H1 (cell line): Measurements from ENCODE around the gene DESI1. TPM values are rescaled to one million over a fixed set of nuclear protein-coding genes. Genes with fewer than 3 reads are reported as not detected.

Experiments
- CTCF ChIA-PET: fragments of 300-600 bp; sonication (Branson Sonifier 250); formaldehyde crosslinking; loops from one replicate; lab custom pipeline; 2021; ENCODE audit not compliant: partially characterized antibody; lab: Charles Lee
- POLR2A ChIA-PET: fragments of 300-600 bp; sonication (Branson Sonifier 250); formaldehyde crosslinking; loops from one replicate; lab custom pipeline; 2021; ENCODE audit warnings: inconsistent platforms; ENCODE audit not compliant: partially characterized antibody; lab: Charles Lee
- DNase-seq, 2 experiments: peaks; one replicate each; pipeline versions ENCODE4 v3.0.0 to v3.0.0-alpha.2; 2010 to 2022; ENCODE audit warnings: low spot score in 2 of 2, low read depth in 1 of 2, mixed read lengths in 1 of 2
- FAIRE-seq: peaks from 2 replicates; lab custom pipeline; 2011; peaks lifted over from hg19 to GRCh38; lab: Jason Lieb, UNC
- H2AFZ ChIP-seq: 2 replicates; pipeline ENCODE4 v1.8.1; 2012; ENCODE audit warnings: low read length, inconsistent platforms
- H2AK5ac ChIP-seq: 2 replicates; pipeline ENCODE4 v1.6.1; 2013; ENCODE audit warnings: low read depth, low read length
- H2BK120ac ChIP-seq: replicated peaks from 2 replicates; pipeline ENCODE3; 2013; ENCODE audit warnings: low read depth, low read length, inconsistent platforms
- H2BK12ac ChIP-seq: 2 replicates; pipeline ENCODE4 v1.6.1; 2013; ENCODE audit warnings: low read depth, low read length
- H2BK15ac ChIP-seq: 2 replicates; pipeline ENCODE4 v1.6.1; 2013; ENCODE audit warnings: low read length
- H2BK20ac ChIP-seq: 2 replicates; pipeline ENCODE4 v1.6.1; 2013; ENCODE audit warnings: low read length
- H2BK5ac ChIP-seq: 2 replicates; pipeline ENCODE4 v1.6.1; 2013; ENCODE audit warnings: low read depth, low read length
- H3K14ac ChIP-seq: 2 replicates; pipeline ENCODE4 v1.6.1; 2013; ENCODE audit warnings: inconsistent platforms; ENCODE audit not compliant: insufficient read length
- H3K18ac ChIP-seq: 2 replicates; pipeline ENCODE4 v1.6.1; 2013; ENCODE audit warnings: low read length; ENCODE audit errors: extremely low read depth
- H3K23ac ChIP-seq: 2 replicates; pipeline ENCODE4 v1.6.1; 2013; ENCODE audit warnings: inconsistent platforms; ENCODE audit not compliant: insufficient read length
- H3K23me2 ChIP-seq: 2 replicates; pipeline ENCODE4 v1.6.1; 2013; ENCODE audit warnings: low read depth, low read length
- H3K27ac ChIP-seq: 2 replicates; pipeline ENCODE4 v1.6.1; 2011; ENCODE audit warnings: low read depth, low read length, inconsistent platforms
- H3K27me3 ChIP-seq, 4 experiments: replicated peaks in 1 of 4; 1 replicate in 1 of 4; 2 replicates in 3 of 4; pipeline versions ENCODE4 v1.6.1 to v1.8.1; 2011 to 2013; ENCODE audit warnings: low read length in 3 of 4, mild to moderate bottlenecking in 3 of 4, inconsistent platforms in 2 of 4, mixed read lengths in 2 of 4, moderate library complexity in 1 of 4; ENCODE audit not compliant: control insufficient read depth in 3 of 4, insufficient read depth in 3 of 4; ENCODE audit errors: extremely low read depth in 1 of 4
- H3K36me3 ChIP-seq, 4 experiments: 2 replicates each; pipeline versions ENCODE4 v1.6.1 to v1.8.1; 2011 to 2013; ENCODE audit warnings: mild to moderate bottlenecking in 4 of 4, low read length in 3 of 4, moderate library complexity in 2 of 4, control low read depth in 1 of 4, inconsistent platforms in 1 of 4; ENCODE audit not compliant: insufficient read depth in 4 of 4, control insufficient read depth in 2 of 4
- H3K4ac ChIP-seq: replicated peaks from 2 replicates; pipeline ENCODE3; 2013; ENCODE audit warnings: low read length, low read depth, mixed read lengths, inconsistent platforms; ENCODE audit not compliant: insufficient read length
- H3K4me1 ChIP-seq, 4 experiments: replicated peaks in 1 of 4; 1 replicate in 1 of 4; 2 replicates in 3 of 4; pipeline versions ENCODE4 v1.6.1 to v1.8.1; 2011 to 2013; ENCODE audit warnings: low read length in 3 of 4, inconsistent platforms in 2 of 4, mixed read lengths in 1 of 4; ENCODE audit not compliant: insufficient read depth in 4 of 4, control insufficient read depth in 3 of 4
- H3K4me2 ChIP-seq, 2 experiments: 2 replicates each; pipeline versions ENCODE4 v1.6.1 to v1.8.1; 2011 to 2013; ENCODE audit warnings: low read depth in 2 of 2, low read length in 2 of 2, control low read depth in 1 of 2, inconsistent platforms in 1 of 2, mild to moderate bottlenecking in 1 of 2; ENCODE audit not compliant: insufficient read depth in 1 of 2
- H3K4me3 ChIP-seq, 4 experiments: fragments of 200-600, 300-600 bp in 1 of 4; sonication (generic), shearing (Covaris generic), sonication (Bioruptor Twin) in 1 of 4; 2 replicates each; pipeline versions ENCODE4 v1.5.1 to v1.8.1; 2011 to 2016; ENCODE audit warnings: low read length in 4 of 4, low read depth in 3 of 4, control low read depth in 2 of 4, inconsistent platforms in 2 of 4, mild to moderate bottlenecking in 2 of 4, mixed read lengths in 1 of 4, moderate library complexity in 1 of 4; ENCODE audit not compliant: insufficient read depth in 2 of 4; ENCODE audit errors: extremely low read depth in 1 of 4
- H3K56ac ChIP-seq: replicated peaks from 2 replicates; pipeline ENCODE3; 2013; ENCODE audit warnings: low read depth, mild to moderate bottlenecking, mixed read lengths, low read length, inconsistent platforms; ENCODE audit not compliant: insufficient read length
- H3K79me1 ChIP-seq: 2 replicates; pipeline ENCODE4 v1.6.1; 2013; ENCODE audit warnings: low read depth, low read length, control low read depth
- H3K79me2 ChIP-seq, 2 experiments: 2 replicates each; pipeline versions ENCODE4 v1.6.1 to v1.8.1; 2012 to 2013; ENCODE audit warnings: low read length in 2 of 2, mild to moderate bottlenecking in 2 of 2, inconsistent platforms in 1 of 2; ENCODE audit not compliant: insufficient read depth in 2 of 2, control insufficient read depth in 1 of 2
- H3K9ac ChIP-seq, 4 experiments: replicated peaks in 1 of 4; 1 replicate in 1 of 4; 2 replicates in 3 of 4; pipeline versions ENCODE4 v1.6.1 to v1.8.1; 2011 to 2013; ENCODE audit warnings: low read depth in 3 of 4, low read length in 3 of 4, control low read depth in 2 of 4, mild to moderate bottlenecking in 2 of 4, moderate library complexity in 2 of 4, inconsistent platforms in 1 of 4; ENCODE audit errors: extremely low read depth in 1 of 4
- H3K9me3 ChIP-seq, 2 experiments: 2 replicates each; pipeline versions ENCODE4 v1.6.1 to v1.8.1; 2012 to 2013; ENCODE audit warnings: mild to moderate bottlenecking in 2 of 2, moderate library complexity in 2 of 2, control low read depth in 1 of 2, inconsistent platforms in 1 of 2, low read depth in 1 of 2, low read length in 1 of 2, mixed read lengths in 1 of 2; ENCODE audit not compliant: insufficient read depth in 2 of 2
- H4K20me1 ChIP-seq, 2 experiments: replicated peaks in 1 of 2; 2 replicates each; pipeline versions ENCODE3 to v1.8.1; 2011 to 2013; ENCODE audit warnings: inconsistent platforms in 2 of 2, low read length in 2 of 2, mild to moderate bottlenecking in 1 of 2; ENCODE audit not compliant: insufficient read depth in 2 of 2, control insufficient read depth in 1 of 2
- H4K5ac ChIP-seq: 2 replicates; pipeline ENCODE4 v1.6.1; 2013; ENCODE audit warnings: low read length, low read depth, mixed read lengths, inconsistent platforms; ENCODE audit not compliant: insufficient read length
- H4K8ac ChIP-seq: 2 replicates; pipeline ENCODE4 v1.8.0; 2013; ENCODE audit warnings: mild to moderate bottlenecking, moderate library complexity, low read length, inconsistent platforms; ENCODE audit not compliant: insufficient read depth; ENCODE audit errors: extremely low read depth
- H4K91ac ChIP-seq: replicated peaks from 2 replicates; pipeline ENCODE3; 2013; ENCODE audit warnings: low read length, mixed read lengths, inconsistent platforms; ENCODE audit not compliant: insufficient read length
- BRCA1 ChIP-seq: IDR thresholded peaks from 2 replicates; pipeline ENCODE4 v1.6.1; 2012; ENCODE audit warnings: low read depth, low read length, improper control_type of control experiment
- EP300 ChIP-seq, 2 experiments: IDR thresholded peaks; 1 replicate in 1 of 2; 2 replicates in 1 of 2; pipeline ENCODE4 v1.6.1; 2011 to 2012; ENCODE audit warnings: low read depth in 2 of 2, low read length in 2 of 2, mild to moderate bottlenecking in 2 of 2, borderline replicate concordance in 1 of 2, inconsistent platforms in 1 of 2, moderate library complexity in 1 of 2
- GABPA ChIP-seq: IDR thresholded peaks from 2 replicates; pipeline ENCODE4 v1.6.1; 2011; ENCODE audit warnings: mild to moderate bottlenecking, low read length, moderate library complexity, borderline replicate concordance; ENCODE audit not compliant: insufficient read depth
- RAD21 ChIP-seq, 2 experiments: IDR thresholded peaks in 1 of 2; conservative IDR thresholded peaks in 1 of 2; 2 replicates each; pipeline ENCODE4 v1.6.1; 2011; ENCODE audit warnings: low read depth in 2 of 2, low read length in 2 of 2, improper control_type of control experiment in 1 of 2, inconsistent platforms in 1 of 2, mild to moderate bottlenecking in 1 of 2, moderate library complexity in 1 of 2
- SAP30 ChIP-seq: fragments of 300-600 bp; sonication (generic); IDR thresholded peaks from 2 replicates; pipeline ENCODE4 v1.7.1; 2012; ENCODE audit warnings: low read length, moderate library complexity, mild to moderate bottlenecking, inconsistent platforms; ENCODE audit not compliant: insufficient read depth, insufficient replicate concordance
- SP4 ChIP-seq: IDR thresholded peaks from 2 replicates; pipeline ENCODE4 v1.6.1; 2012; ENCODE audit warnings: low read length, inconsistent platforms
- WGBS, 2 experiments: shearing (Covaris generic) in 1 of 2; methylation state at CpG; one replicate each; pipeline versions ENCODE4 v1.1.6 to v1.1.7; 2013 to 2015; ENCODE audit warnings: low lambda C conversion rate in 2 of 2, mixed read lengths in 2 of 2, inconsistent platforms in 1 of 2, low coverage in 1 of 2, missing lambda C conversion rate in 1 of 2; ENCODE audit not compliant: insufficient replicate concordance in 2 of 2, insufficient coverage in 1 of 2, insufficient read length in 1 of 2; ENCODE audit errors: extremely low coverage in 1 of 2, missing lambda C conversion rate in 1 of 2; 5-methylcytosine and 5-hydroxymethylcytosine counted together
- polyA plus RNA-seq, 7 experiments: library from polyadenylated mRNA; depleted of rRNA in 3 of 7; stranded (reverse) in 5 of 7; unstranded in 2 of 7; fragments of >200 nt in 5 of 7; fragments of 200-250 nt in 2 of 7; gene quantifications; 1 replicate in 5 of 7; 2 replicates in 1 of 7; 4 replicates in 1 of 7; pipeline versions ENCODE4 v1.2.1 to v1.2.3, GENCODE V29; 2011 to 2013; ENCODE audit warnings: missing spikeins in 2 of 7, mixed read lengths in 2 of 7
- total RNA-seq: library from RNA; stranded (reverse); fragmentation: NEBNext Ultra II Directional; extraction: Animal tissue kit (Norgen Biotek cat#: 25700); gene quantifications from 2 replicates; pipeline ENCODE4 v1.2.1, GENCODE V29; 2021
- TF ChIP-seq, protein P1 (sequence below): IDR thresholded peaks from 2 replicates; pipeline ENCODE4 v1.6.1; 2011; ENCODE audit warnings: low read depth, mild to moderate bottlenecking, low read length; ENCODE audit not compliant: insufficient read depth

DESI1 gene
- total and polyA plus RNA-seq, 2 of the 8 experiments (the other 6 are each of a cell fraction or from before 2014, with no cell fraction given) = 27.6 to 34.3 TPM

DNA sequence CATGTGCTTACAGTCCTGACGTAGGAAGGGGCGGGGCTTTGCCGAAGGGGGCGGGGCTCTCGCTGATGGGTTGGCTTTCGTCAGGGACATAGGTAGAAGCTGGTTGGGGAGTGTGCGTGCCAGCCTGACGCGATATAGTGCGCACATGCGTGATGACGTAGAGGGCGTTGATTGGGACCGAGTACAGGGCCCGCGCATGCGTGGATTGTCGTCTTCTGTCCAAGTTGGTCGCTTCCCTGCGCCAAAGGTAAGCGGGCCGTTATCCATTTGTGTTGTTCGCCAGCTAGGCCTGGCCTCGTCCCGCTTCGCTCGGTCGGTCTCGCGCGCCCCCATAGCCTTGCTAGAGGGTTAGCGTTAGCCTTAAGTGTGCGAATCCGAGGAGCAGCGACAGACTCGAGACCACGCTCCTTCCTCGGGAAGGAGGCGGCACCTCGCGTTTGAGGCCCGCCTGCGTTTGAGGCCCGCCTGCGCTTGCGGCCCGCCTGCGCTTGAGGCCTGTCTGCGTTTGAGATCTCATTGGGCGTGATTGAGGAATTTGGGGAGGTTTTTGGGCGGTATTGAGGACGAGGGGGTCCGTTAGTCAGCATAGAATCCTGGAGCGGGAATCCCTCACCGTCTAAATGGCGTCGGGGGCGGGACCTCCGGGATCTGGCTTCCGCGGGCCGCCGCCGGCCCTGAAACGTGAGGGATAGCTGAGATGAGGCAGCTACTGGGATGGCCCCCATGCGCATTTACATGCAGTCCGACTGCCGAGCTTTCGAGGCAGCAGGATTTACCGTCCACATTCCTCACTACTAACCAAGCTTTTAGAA, 462 bp upstream of the DESI1 start, which contains the start of gene XRCC6:
Gene XRCC6 (plus strand): TSS at position 197 of the 812 bp plus-strand sequence. CDS start 710 bp downstream, outside the sequence.
- Histone ChIP-seq H4K5ac (peak within 1 kb of the TSS; percentile 98), H4K8ac (peak within 1 kb of the TSS; percentile 99; the same call in 1 of the 2 replicates), H2BK15ac (no peak within 1 kb of the TSS), H3K4ac (peak within 1 kb of the TSS; percentile 80), H3K9me3 (no peaks in the 10 kb centered on the region), H3K4me3 (peak within 1 kb of the TSS; percentile 78 to 98 (median 96)), H2BK12ac (peak within 1 kb of the TSS; percentile 90; the same call in 1 of the 2 replicates), H2AK5ac (peak within 1 kb of the TSS; percentile 54; the same call in 1 of the 2 replicates), H2BK120ac (no peak within 1 kb of the TSS), H3K18ac (peak within 1 kb of the TSS; percentile 98), H2AFZ (0 out of 2 replicates have a peak within 1 kb of the TSS, but pooled peaks have one; percentile 27), H3K27ac (peak within 1 kb of the TSS; percentile 98), H3K79me2 (peaks cover 6 to 55% of the 10 kb centered on the region in 2 experiments), H4K91ac (peak within 1 kb of the TSS; percentile 94), H3K56ac (peak within 1 kb of the TSS; percentile 88), H3K4me2 (peak within 1 kb of the TSS; percentile 91 to 96), H3K14ac (no peak within 1 kb of the TSS), H3K23ac (no peak within 1 kb of the TSS), H3K79me1 (peaks cover 4% of the 10 kb centered on the region), H3K23me2 (peaks cover 6% of the 10 kb centered on the region), H4K20me1 (peaks cover 0 to 4% of the 10 kb centered on the region in 2 experiments), H3K36me3 (peaks cover 8 to 33% (median 19%) of the 10 kb centered on the region in 4 experiments), H3K27me3 (no peaks in the 10 kb centered on the region), H3K9ac (peak within 1 kb of the TSS; percentile 91 to 100 (median 98)), H2BK5ac (peak within 1 kb of the TSS; percentile 99), H2BK20ac (no peak within 1 kb of the TSS), H3K4me1 (peaks cover 0 to 11% (median 4%) of the 10 kb centered on the region in 4 experiments; a peak in 5 of 7 replicates)
- DNase-seq = peak; percentile 100
- ChIA-PET CTCF (interaction anchor here (1.6 kb wide), 1 partner anchor 46 kb away, joined by 5 read pairs; no protein-coding TSS in a partner anchor), POLR2A (interaction anchor here (0.6 to 12.0 kb wide), 42 partner anchors 9 to 1167 kb away, joined by 3 to 157 read pairs (median 4); partner anchors contain the start of genes ACO2, PHF5A, POLR3H and SNU13)
- FAIRE-seq = peak; percentile 70
- WGBS, 2 experiments = 1% methylated on average over 60 of the region's 70 CpGs; no CpG with 5 or more reads in 1 of the 2 experiments
- TF ChIP-seq RAD21 (IDR thresholded peaks at IDR 0.05 in 1 of 2, conservative IDR thresholded peaks at IDR 0.05 in 1 of 2; ENCODE audit: low read depth in 2 of 2, low read length in 2 of 2) (no peak), BRCA1 (no peak), SAP30 (no peak), GABPA (no peak), EP300 (IDR thresholded peaks at IDR 0.05; ENCODE audit: borderline replicate concordance in 1 of 2, low read depth in 2 of 2, low read length in 2 of 2) (0 out of 3 replicates have a peak, but pooled peaks of 1 of the 2 experiments have one; percentile 7), SP4 (no peak)
- TF ChIP-seq, protein P1, sequence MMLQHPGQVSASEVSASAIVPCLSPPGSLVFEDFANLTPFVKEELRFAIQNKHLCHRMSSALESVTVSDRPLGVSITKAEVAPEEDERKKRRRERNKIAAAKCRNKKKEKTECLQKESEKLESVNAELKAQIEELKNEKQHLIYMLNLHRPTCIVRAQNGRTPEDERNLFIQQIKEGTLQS = no peak
